Measurements from ENCODE around the gene RAB17. TPM values are rescaled to one million over a fixed set of nuclear protein-coding genes. Genes with fewer than 3 reads are reported as not detected.

RAB17 gene
- total RNA-seq, 2 experiments from 2014 or later = not detected

DNA sequence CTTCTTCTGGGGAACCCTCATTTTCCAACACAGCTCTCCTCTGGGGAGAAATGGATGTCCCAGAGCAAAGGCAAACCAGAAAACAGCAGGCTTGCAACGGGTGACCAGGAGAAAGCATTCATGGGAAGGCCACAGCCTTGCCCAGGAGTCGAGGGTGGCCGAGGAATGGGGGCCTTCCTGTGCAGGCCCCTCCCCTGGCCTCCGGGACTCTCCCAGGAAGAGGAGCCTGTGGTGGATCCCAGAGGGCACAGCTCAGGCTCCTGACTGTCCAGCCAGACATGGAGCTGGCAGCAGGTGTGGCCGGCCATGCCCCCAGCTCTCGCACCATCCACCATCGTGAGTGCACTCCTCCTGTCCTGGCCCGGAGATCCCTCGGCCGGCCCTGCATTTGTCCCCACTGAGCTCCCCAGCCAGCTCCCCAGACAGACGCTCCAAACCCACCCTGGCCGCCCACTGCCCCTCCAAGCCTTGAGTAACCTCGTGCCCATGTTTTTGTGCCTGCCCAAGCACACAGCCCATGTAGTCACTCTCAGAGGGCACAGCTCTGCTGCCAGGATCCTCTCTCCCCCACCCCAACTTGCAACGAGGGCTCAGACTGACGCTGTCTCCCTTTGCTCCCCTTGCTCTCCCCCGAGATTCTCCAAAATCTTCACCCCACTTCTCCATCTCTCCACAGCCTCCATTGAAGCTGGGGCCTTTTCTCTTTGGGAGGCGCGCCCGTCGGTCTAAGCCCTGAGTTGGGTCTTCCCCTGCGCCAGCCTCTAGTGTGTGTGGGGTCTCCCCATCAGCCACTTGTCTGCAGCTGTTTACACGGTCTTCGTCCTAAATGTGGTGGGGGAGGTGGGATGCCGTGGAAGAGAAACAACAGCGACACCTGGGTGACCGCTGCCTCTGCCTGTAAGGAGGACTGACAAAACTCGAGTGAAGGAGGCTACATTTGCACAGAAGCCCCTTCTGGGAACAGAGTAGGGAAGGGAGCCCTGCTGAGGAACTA is 14.4 kb downstream of the RAB17 start:
- ChIA-PET CTCF (interaction anchor here (1.2 to 1.4 kb wide), 2 partner anchors 9 to 63 kb away, joined by 3 to 7 read pairs; no protein-coding TSS in a partner anchor), POLR2A (interaction anchor here (0.6 kb wide), 1 partner anchor 156 kb away, joined by 3 read pairs; no protein-coding TSS in a partner anchor)
- H3K27me3 Mint-ChIP-seq = peaks cover 1% of the 10 kb centered on the region
- DNase-seq = no peak
- H3K4me1 Mint-ChIP-seq = no peaks in the 10 kb centered on the region
- H3K27ac Mint-ChIP-seq = no peak overlapping the region
- no peaks in the 10 kb centered on the region for H3K9me3 Mint-ChIP-seq
- no peaks in the 10 kb centered on the region for H3K36me3 Mint-ChIP-seq (ENCODE audit: low read depth)
- no peak overlapping the region for H3K4me3 Mint-ChIP-seq

DNA sequence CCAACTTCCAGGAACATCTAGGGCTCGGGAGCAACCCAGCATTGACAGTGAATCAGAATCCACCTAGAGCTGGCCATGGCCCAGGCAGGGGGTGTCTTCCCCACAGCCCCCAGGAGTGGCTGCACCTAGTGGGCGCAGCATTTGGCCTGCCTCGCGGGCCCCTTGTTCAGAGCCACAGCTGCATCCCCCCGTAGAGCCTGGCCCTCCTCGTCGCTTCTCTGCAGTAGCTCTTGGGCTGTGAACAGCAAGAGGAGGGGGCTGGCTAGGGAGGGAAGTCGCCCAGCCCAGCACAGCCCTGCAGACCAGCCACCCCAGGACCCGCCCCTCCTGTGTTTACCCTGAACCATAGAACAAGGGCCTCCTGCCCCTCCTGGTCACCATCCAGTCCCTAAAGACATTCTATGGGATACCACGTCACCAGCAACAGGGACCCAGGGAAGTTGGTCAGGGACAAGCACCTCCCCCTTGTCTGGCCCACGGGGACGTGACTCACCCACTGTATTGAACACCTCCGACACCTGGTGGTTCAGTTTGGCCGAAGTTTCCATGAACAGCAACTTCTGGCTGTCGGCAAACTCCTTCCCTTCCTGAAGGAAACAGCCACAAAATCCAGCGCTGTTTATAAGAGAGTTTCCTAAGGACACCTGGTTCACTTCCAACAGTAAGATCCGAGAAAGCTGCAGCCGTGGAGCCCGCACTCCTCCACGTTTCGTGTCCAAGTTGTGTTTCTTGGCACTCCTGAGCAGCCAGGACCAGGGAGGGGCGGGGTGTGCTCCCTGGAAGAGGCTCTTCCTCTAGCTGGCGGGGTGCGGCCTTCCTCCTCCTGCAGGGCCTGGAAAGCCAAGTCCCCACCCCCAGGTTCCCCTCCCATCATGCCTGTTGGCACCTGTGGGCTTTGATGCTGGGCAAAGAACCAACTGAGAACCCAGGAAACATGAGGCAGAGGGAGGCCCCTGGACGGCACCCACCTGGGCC is 15.4 kb downstream of the RAB17 start:
- peaks cover 1% of the 10 kb centered on the region for H3K27me3 Mint-ChIP-seq
- no peak overlapping the region for H3K27ac Mint-ChIP-seq
- no peaks in the 10 kb centered on the region for H3K9me3 Mint-ChIP-seq
- POLR2A ChIA-PET = interaction anchor here (0.6 kb wide), 1 partner anchor 155 kb away, joined by 3 read pairs; no protein-coding TSS in a partner anchor
- CTCF ChIA-PET = interaction anchor here (1.2 to 1.4 kb wide), 3 partner anchors 10 to 62 kb away, joined by 3 to 7 read pairs (median 4); no protein-coding TSS in a partner anchor
- no peak overlapping the region for H3K4me3 Mint-ChIP-seq
- no peaks in the 10 kb centered on the region for H3K36me3 Mint-ChIP-seq (ENCODE audit: low read depth)
- no peaks in the 10 kb centered on the region for H3K4me1 Mint-ChIP-seq
- DNase-seq = no peak

DNA sequence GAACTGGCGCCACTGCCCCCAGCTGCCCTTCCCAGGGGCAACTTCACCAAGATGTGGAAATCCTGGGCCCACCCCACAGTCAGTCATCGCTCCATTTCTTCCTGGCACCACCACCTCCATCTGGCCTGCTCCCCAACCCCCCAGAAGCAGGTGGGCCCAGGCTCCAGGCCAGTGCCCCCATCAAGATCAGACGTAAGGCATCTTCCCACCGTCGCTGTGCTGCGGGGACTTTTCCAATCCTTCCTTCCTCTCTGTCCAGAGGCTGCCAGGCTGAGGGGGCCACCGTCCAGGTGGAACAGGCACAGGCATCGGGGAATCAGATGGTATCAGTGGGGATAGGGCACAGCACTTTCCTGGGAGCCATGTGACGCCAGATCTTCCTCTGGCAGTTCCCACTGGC is 16.1 kb downstream of the RAB17 start:
- H3K36me3 Mint-ChIP-seq (ENCODE audit: low read depth) = no peaks in the 10 kb centered on the region
- no peaks in the 10 kb centered on the region for H3K9me3 Mint-ChIP-seq
- no peak overlapping the region for H3K4me3 Mint-ChIP-seq
- no peak for DNase-seq
- POLR2A ChIA-PET = no interaction called here
- no peak overlapping the region for H3K27ac Mint-ChIP-seq
- no peaks in the 10 kb centered on the region for H3K4me1 Mint-ChIP-seq
- peaks cover 1% of the 10 kb centered on the region for H3K27me3 Mint-ChIP-seq
- CTCF ChIA-PET = interaction anchor here (1.2 kb wide), 1 partner anchor 62 kb away, joined by 4 read pairs; no protein-coding TSS in a partner anchor

DNA sequence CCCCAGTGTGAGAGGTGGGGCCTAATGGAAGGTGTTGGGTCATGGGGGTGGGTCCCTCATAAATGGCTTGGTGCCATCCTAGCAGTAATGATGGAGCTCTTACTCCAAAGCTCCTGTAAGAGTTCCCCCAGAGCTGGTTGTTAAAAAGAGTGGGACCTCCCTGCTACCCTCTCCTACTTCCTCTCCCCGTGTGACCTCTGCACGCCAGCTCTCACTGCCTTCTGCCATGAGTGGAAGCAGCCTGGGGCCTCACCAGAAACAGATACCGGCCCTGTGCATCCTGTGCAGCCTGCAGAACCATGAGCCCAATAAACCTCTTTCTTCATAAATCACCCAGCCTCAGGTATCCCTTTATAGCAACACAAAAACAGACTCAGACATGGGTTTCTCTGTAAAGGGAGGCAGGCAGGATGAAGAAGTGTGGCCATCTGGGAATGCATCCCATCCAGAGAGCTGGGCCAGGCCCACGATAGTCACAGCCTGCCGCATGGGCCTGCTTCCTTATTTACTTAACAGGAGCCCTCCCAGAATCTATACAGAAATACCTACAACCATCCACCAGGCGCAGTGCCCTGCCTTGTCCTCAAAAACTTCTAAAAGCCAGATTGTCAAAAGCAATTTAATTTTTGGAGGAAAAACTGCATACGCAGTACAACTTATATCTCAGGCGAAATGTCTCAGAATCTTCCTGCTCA is 16.7 kb downstream of the RAB17 start:
- Mint-ChIP-seq H3K4me1 (no peaks in the 10 kb centered on the region), H3K27ac (no peak overlapping the region), H3K4me3 (no peak overlapping the region), H3K36me3 (ENCODE audit: low read depth) (no peaks in the 10 kb centered on the region), H3K27me3 (peaks cover 1% of the 10 kb centered on the region), H3K9me3 (no peaks in the 10 kb centered on the region)
- no peak for DNase-seq
- ChIA-PET POLR2A (no interaction called here), CTCF (interaction anchor here (0.7 to 2.2 kb wide), 4 partner anchors 8 to 1976 kb away, joined by 3 to 10 read pairs (median 4); no protein-coding TSS in a partner anchor)

DNA sequence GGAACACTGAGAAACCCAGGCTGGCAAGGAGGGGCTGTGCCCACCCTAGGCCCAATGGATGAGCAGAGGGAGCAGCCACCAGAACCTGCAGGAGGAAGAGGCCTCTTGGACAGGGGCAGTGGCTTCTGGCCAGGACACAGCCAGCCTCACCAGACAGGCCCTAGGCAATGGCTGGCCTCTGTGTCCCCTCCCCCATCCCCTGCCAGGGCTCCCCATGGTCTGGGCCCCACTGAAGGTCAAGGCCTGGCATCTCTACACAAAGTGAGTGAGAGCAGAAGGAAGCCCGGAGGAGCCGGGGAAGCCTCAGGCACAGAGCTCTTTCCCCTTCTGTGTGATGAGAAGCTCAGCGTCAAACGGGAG is 17.8 kb downstream of the RAB17 start:
- Mint-ChIP-seq H3K36me3 (ENCODE audit: low read depth) (no peaks in the 10 kb centered on the region), H3K9me3 (no peaks in the 10 kb centered on the region), H3K4me3 (no peak overlapping the region), H3K27ac (no peak overlapping the region), H3K27me3 (peaks cover 1% of the 10 kb centered on the region), H3K4me1 (no peaks in the 10 kb centered on the region)
- DNase-seq = no peak
- ChIA-PET CTCF (interaction anchor here (0.9 to 2.8 kb wide), 19 partner anchors 9 to 539 kb away, joined by 3 to 41 read pairs (median 4); no protein-coding TSS in a partner anchor), POLR2A (no interaction called here)

- ChIA-PET POLR2A (no interaction called here), CTCF (interaction anchor here (0.9 to 2.8 kb wide), 36 partner anchors 9 to 692 kb away, joined by 3 to 41 read pairs (median 4); no protein-coding TSS in a partner anchor)
- Mint-ChIP-seq H3K4me1 (no peaks in the 10 kb centered on the region), H3K4me3 (no peak overlapping the region), H3K27ac (no peak overlapping the region), H3K36me3 (ENCODE audit: low read depth) (no peaks in the 10 kb centered on the region), H3K9me3 (no peaks in the 10 kb centered on the region), H3K27me3 (peaks cover 1% of the 10 kb centered on the region)
- DNase-seq = peak; percentile 87
These were observed 18.4 kb downstream of the RAB17 start for GRCh38 chr2:237572021-237572741.

DNA sequence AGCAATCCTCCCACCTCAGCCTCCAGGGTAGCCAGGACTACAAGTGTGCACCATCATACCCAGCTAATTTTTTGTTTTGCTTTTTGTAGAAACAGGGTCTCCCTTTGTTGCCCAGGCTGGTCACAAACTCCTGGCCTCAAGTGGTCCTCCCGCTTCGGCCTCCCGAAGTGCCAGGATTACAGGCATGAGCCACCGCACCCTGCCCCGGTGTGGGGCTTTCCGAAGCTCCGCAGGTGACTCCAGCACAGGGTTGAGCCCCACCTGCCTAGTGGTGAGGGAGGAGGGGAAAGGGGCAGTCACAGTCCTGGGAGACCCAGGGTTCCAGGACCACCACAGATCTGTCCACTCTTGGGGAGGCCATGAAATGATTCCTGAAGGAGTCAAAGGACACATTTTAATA is 19.0 kb downstream of the RAB17 start:
- ChIA-PET POLR2A (no interaction called here), CTCF (interaction anchor here (0.9 to 2.8 kb wide), 31 partner anchors 10 to 693 kb away, joined by 3 to 41 read pairs (median 4); no protein-coding TSS in a partner anchor)
- Mint-ChIP-seq H3K36me3 (ENCODE audit: low read depth) (no peaks in the 10 kb centered on the region), H3K9me3 (no peaks in the 10 kb centered on the region), H3K4me1 (no peaks in the 10 kb centered on the region), H3K27ac (no peak overlapping the region), H3K4me3 (no peak overlapping the region), H3K27me3 (peaks cover 1% of the 10 kb centered on the region)
- DNase-seq = no peak

DNA sequence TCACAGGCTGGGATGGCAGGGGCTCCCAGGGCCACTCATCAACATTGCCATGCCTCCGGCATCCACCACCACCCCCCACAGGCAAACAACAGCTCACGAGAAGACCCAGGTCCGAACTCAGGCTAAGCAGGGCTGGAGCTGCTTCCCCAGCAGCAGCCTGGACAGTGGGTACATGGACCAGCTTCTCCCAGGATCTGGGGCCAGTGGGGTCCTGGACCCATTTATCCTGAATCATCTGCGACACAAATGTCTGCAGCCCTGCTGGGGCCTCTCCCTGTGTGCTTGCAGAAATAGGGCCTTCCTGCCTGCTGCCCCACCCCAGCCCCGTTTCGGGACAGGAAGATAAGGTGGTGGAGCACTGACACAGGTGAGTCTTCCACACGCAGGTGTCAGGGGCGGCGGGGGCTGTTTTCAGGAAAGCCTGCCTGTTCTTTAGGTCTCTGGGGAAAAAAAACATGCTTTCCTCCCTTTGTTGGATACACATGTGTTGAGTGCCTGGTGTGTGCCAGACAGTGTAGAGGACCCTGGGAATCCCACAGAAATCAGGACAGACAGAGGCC is 19.7 kb downstream of the RAB17 start:
- Mint-ChIP-seq H3K27me3 (peaks cover 1% of the 10 kb centered on the region), H3K36me3 (ENCODE audit: low read depth) (no peaks in the 10 kb centered on the region), H3K4me3 (no peak overlapping the region), H3K27ac (no peak overlapping the region), H3K4me1 (no peaks in the 10 kb centered on the region), H3K9me3 (no peaks in the 10 kb centered on the region)
- no peak for DNase-seq
- POLR2A ChIA-PET = no interaction called here
- CTCF ChIA-PET = interaction anchor here (0.7 to 2.8 kb wide), 13 partner anchors 13 to 612 kb away, joined by 3 to 41 read pairs (median 4); no protein-coding TSS in a partner anchor

DNA sequence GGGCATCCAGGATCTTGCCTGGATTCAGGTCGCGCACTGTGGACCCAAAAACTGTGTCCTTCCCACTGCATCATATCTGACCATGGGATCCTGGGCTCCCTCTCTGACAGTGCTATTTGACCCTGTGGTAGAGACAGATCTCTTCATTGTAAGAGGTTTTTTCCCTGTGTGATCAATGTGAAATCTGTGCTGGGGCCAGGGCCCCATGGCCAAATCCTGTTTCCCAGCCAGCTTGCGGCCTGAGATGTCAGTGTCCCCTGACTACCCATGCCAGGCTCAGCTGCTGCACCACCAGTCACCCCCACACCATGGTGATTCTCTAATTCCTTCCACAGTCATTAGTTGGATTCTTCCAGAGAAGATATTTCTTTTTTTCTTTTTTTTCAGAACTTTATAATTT is 20.6 kb downstream of the RAB17 start:
- H3K27ac Mint-ChIP-seq = no peak overlapping the region
- H3K9me3 Mint-ChIP-seq = no peaks in the 10 kb centered on the region
- POLR2A ChIA-PET = no interaction called here
- H3K4me3 Mint-ChIP-seq = no peak overlapping the region
- H3K27me3 Mint-ChIP-seq = peaks cover 1% of the 10 kb centered on the region
- no peaks in the 10 kb centered on the region for H3K4me1 Mint-ChIP-seq
- CTCF ChIA-PET = interaction anchor here (0.7 kb wide), 2 partner anchors 124 to 613 kb away, joined by 3 read pairs; no protein-coding TSS in a partner anchor
- DNase-seq = no peak
- no peaks in the 10 kb centered on the region for H3K36me3 Mint-ChIP-seq (ENCODE audit: low read depth)

DNA sequence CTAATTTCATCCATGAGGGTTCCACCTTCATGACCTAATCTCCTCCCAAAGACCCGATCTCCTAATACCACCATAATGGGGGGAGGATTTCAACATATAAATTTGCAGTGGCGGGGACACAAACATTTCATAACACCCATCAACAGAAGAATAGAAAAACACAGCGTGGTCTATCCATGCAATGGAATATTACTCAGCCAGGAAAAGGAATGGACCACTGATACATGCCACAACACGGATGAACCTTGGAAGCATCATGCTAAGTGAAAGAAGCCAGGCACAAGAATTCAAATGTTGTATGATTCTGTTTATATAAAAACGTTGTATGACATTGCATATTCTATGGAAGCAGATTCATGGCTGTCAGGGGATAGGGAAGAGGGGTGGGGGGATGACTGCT is 21.5 kb downstream of the RAB17 start:
- Mint-ChIP-seq H3K9me3 (no peaks in the 10 kb centered on the region), H3K4me1 (no peaks in the 10 kb centered on the region), H3K27me3 (peaks cover 1% of the 10 kb centered on the region), H3K27ac (no peak overlapping the region), H3K4me3 (no peak overlapping the region), H3K36me3 (ENCODE audit: low read depth) (no peaks in the 10 kb centered on the region)
- POLR2A ChIA-PET = no interaction called here
- CTCF ChIA-PET = no interaction called here
- no peak for DNase-seq

DNA sequence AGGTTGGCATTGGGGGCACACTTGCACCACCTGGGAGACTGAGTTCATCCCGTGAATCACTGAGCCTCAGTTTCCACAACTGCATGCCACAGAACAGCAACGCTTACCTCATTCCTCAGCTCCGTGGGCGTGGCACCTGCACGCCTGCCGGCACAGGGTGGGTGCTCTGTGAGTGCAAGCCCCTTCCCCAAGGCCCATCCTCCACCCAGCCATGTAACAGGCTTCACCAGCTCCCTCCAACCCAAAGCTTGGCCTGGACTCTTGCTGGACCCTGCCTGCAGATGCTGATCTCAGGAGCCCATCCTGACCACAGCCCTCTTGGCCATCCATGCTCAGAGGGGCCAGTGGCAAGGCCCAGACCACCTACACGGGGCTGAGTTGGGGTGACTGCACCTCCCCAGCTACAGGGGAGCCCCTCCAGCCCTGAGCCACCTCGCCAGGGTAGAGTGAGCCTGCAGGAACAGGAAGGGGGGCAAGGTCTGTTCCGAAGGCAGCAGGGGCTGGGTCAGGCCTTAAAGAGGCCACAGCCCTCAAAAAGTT is 22.3 kb downstream of the RAB17 start:
- H3K4me1 Mint-ChIP-seq = no peaks in the 10 kb centered on the region
- ChIA-PET CTCF (interaction anchor here (0.6 kb wide), 1 partner anchor 227 kb away, joined by 4 read pairs; no protein-coding TSS in a partner anchor), POLR2A (no interaction called here)
- H3K9me3 Mint-ChIP-seq = no peaks in the 10 kb centered on the region
- peaks cover 1% of the 10 kb centered on the region for H3K27me3 Mint-ChIP-seq
- H3K4me3 Mint-ChIP-seq = no peak overlapping the region
- DNase-seq = no peak
- no peak overlapping the region for H3K27ac Mint-ChIP-seq
- H3K36me3 Mint-ChIP-seq (ENCODE audit: low read depth) = no peaks in the 10 kb centered on the region
